HG03095 (cell line): Measurements from ENCODE around the gene SAMD4A.

ENCODE experiments used
- ATAC-seq: cut with Tn5 transposase; IDR thresholded peaks from one replicate; pipeline ENCODE4 v1.9.1; 2021; ENCODE audit warnings: moderate library complexity; ENCODE audit not compliant: unreplicated experiment

The SAMD4A gene

DNA sequence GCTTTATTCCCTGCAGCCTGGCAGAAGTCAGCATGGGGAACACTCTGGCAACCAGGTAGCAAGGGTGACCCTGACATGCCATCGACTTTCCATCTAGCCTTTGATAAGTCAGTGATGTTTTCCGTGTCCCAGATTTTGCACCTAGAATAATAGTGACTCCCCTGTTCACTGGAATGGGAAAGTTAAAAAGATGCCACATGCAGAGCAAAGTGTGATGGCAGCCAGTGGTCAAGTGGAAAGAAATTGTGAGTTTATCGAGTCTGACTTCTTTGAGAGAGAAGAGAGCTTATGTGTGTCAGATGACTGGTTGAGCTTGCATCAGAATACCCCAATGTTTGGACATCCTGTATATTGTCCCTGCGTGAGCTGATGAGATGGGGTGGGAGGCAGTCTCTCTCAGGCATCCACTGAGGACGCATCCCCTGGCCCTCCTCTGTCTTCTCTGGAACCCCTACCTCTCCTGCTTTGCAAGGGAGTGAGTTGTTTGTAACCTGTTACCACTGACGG lies 187.2 kb downstream of the SAMD4A start:
- no peak for ATAC-seq

DNA sequence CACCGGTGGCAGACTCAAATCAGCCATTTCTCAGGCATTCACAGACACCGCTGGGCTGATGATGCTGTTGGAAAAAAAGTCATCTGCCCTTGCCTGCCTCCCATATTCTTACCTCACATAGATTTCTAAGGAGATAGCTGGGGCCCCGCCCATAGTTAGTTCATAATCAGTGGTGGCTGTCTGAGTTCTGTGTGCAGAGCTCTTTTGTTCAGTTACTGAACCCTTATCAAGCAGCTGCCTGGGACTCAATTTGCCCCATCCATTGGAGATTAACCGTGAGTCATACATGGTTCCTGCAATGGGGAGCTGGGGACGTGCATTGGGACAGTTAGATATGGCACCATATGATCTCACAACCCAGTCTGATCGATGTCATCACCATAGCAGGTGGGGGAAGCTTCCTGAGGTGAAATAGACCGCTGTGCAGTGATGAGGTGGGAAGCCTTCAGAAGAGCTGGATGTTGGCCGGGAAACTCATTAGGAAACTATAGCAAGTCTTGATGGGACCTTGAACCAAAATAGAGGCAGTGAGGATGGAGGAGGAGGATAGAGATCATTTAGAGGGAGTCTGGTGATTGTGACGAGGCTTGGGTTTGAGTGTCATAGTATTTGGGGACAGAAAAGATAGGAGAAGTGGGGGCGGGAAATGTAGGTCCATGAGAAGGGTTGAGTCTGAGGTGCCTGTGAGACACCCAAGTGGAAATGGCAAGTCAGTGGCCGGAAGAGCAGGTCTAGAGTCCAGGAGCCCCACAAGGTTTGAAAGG lies 187.9 kb downstream of the SAMD4A start:
- no peak for ATAC-seq

DNA sequence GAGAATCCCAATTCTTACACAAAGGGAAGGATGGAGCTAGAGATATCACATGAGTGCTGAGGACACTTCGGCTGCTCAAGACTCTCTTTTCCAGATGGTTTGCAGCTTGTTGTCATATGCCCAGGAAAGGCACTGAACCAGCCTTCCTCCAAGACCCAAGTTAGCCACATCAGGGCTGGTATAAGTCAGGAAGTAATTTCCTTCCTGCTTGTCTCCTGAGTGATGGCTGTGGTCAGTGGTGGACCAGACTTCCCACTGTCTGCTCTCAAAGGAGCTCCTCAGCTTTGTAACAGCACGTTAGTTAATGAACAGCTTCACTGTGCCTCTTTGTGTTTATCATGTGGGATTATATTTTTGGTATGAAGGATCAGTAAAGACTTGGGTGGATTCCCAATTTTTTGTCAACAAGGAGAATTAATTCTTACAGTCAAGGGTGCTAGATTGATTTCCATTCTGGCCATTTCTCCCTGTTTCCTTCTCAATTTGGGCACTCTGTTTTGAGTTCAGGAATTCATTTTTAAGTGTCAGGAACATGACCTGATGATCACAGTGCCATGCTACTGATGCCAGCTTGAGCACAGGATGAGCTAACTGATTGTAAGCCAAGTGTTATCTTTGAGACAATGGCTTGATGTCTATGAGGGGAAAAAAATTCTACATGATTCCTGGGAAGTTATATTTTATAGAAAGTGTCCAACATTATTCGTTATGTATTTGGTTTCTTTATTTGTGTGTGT lies 189.9 kb downstream of the SAMD4A start:
- ATAC-seq = no peak

DNA sequence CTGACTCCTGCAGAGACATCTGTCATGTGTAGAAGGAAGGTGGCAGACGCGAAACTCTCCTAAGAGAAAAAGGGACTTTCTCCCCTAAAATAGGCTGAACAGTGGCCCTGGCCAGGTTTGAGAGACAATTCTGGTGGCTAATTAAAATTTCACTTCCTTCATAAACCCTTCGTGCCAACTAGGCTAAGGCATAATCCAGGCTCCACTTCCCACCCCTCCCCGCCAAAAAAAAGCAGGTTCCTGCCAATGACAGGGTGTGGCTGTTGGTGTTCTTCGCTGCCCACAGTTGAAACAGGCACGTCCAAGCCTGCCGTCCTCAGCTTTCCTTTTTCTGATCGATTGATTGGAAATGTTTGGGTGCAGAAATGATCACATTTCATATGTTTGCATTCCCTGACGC lies 191.1 kb downstream of the SAMD4A start:
- ATAC-seq = no peak

DNA sequence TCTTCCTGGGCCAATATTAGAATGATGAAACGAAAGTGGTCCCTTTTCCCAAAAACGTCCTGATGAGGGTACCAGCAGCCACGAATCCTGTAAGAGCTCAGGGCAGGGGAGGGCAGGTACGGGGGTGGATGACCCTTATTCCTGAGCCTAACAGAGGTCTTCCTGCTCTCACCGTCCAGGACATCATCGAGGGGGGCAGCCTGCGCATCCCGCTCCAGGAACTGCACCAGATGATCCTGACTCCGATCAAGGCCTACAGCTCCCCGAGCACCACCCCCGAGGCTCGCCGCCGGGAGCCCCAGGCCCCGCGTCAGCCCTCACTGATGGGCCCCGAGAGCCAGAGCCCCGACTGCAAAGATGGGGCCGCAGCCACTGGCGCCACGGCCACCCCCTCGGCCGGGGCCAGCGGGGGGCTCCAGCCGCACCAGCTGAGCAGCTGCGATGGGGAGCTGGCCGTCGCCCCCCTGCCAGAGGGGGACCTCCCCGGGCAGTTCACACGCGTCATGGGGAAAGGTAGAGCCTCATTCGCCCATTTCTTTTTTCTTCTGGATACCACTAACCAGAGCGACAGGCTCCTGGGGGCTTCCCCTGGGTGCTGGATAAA lies 193.2 kb downstream of the SAMD4A start:
- no peak for ATAC-seq

DNA sequence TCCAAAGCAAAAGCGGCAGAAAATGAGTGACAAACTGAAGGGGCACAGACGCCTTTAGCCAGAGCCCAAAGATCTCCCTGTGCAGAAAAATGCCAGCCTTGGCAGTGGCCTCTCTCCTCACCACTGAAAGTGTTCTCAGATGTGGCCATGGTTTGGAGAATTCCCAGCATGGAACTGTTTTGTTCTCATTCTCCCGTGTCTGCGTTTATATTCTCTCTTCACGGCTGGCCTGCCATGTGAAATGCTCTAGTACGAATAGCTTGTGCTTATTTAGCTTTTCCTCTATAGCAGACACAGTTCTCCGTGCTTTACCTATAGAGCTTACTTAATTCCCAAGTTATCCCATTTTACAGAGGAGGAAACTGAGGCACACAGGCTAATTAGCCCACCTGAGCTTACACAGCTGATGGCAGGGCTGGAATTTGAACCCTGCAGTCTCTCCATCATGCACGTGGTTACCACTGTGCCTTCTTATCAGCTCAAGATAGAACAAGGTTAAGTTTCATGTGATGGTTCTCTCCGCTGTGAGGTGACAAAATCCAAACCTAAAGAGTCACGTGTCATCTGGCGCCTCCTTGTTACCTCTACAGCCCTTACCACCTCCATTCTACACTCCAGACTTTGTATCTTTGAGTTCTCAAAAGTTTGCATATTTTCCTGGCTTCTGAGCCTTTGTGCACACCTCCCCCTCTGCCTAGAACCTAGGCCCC lies 194.1 kb downstream of the SAMD4A start:
- no peak for ATAC-seq

DNA sequence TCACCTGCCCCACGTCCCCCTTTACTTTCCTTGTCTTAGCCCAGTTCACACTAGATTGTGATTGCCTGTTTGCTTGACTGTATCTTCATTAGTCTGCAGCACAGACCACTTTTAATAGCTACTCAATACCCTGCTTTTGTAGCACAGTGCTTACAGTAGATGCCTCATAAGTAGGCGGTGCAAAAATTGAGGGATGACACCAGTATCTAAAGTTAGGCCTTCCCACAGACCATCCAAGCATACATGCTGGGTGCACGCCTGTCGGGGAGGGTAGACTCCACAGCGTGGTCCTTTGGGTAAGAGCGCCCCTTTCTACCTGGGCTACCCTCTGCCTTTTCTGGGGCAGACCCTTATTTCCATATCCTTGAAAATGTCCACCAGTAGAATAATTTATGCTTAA lies 194.9 kb downstream of the SAMD4A start:
- no peak for ATAC-seq

DNA sequence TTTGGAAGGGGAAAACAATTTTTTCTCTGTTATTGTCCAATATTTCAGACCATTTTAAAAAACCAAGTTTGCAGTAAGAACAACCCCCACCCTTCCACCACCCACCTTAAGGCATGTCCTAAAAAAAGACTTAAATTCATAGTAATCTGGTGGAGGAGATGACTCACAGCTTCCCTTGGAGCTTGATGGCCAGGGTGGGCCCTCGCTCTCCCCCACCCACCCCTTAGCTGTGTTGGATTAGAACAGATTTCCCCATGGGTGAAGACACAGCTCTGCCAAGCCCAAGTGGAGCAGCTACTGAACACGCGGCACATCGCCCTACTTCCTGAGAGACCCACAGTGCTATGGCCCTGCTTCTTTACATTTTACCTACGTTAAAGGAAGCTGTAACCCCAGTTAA lies 195.4 kb downstream of the SAMD4A start:
- no peak for ATAC-seq

DNA sequence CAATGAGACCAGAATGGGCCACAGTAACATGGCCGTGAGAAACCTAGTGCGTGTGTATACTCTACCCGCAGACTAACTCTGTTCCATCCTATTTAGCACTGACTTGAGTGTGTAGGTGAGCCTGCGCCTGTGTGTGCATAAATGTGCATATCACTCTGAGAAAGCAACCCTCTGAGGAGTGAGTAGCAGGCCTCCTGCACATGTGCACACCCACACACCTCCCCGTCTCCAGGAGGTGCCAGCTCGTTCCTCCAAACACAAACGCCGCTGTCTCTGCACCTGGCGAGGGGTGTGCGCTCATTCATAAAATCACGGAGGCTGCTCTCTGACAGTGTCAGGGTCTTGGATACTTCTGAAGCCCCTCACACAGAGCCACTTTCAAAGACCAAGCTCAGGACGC lies 196.8 kb downstream of the SAMD4A start:
- no peak for ATAC-seq

DNA sequence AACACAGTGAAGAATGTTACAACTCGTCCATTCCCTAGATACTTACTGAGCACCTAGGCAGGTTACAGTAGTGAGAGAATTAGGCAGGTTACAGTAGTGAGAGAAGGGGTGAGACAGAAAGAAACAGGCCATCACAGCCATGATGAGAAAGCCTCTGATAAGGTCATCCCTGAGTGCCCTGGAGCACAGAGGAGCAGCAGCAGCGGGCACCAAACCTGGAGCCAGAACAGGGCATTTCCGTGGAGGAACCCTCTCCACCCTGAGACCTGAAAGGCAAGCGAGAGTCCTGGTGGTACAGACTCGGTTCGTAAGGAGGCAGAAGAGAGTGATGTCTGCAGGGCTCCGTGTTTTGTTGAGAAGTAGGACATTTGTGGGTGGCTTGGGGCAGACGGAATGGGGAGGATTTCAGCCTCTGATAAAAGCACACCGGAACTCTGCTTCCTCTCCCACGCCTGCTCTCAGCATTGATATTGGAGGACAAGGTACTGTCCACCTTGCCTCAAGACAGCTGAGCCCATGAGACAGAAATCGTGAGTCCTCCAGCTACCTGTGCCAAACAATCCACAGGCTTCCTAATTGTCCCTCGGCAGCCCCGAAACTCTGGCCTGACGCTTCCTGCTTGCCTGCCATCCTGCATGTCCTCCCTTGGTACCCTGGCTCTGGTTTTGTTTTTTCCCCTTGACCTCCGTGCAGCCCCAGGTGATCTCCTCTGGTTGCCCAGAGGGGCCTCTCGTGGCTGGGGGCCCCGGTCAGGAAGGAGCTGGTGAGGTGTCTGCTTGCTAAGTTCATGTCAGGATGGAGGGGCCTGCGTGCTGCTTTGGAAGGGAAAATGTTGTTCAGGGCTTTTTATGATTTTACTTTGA lies 199.6 kb downstream of the SAMD4A start:
- no peak for ATAC-seq

DNA sequence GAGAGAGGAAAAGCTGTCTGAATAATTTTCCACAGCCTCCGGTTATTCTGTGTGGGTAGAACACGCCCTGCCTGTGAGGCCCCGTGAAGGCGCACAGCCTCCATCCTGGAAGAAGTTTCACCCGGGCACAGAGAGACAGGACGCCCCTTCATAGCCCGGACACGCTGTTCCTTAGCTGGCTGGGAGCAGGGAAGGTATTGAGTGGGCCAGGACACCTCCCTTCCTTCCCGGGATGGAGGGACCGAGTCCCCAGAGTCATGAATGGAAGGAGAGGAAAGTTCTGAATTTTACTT lies 200.2 kb downstream of the SAMD4A start:
- no peak for ATAC-seq

DNA sequence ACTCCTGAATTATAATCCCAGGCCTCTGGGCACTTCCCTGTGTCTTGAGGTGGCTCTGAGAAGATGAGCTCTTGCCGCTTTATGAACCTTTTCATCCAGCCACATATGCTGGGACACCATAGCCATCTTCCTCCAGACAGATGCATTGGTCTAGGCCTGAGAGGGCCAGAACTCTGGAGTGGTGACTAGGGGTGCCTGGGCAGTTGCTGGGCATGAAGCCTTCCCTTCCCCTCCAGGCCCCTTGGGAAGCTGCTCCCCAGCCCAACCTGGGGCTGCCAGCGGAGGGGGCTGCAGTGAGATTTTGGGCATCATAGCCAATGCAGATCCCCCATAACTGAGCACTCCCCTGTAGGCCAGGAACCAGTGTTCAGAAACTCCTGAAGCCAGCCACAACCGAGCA lies 200.5 kb downstream of the SAMD4A start:
- no peak for ATAC-seq

DNA sequence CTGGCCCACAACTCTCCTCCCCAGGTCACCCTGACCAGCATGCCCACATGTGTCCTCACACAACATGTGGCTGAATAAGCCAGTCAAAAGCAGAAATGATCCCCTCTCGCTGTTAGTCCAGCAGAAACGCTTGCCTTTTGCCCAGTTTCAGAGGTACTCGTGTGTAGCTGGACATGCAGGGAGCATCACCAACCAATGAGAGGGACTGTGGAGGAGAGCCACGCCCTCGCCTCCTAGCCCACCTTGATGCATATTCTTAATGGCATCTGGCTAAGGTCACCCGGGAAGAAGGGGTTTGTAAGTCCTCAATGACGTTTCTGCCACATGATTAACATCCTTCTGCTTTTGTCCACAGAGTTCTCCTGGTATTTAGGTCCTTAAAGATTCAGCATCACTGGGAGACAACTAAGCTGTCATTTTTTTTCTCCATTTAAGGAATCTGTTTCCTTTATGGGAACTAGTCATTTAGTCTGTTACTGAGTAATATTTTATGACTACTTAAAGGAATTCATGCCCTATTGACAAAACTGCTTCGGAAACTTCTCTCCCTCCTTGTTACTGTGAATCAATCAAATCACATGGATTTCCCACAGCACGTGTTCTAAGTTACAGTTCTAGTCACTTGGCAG lies 201.7 kb downstream of the SAMD4A start:
- ATAC-seq = no peak

DNA sequence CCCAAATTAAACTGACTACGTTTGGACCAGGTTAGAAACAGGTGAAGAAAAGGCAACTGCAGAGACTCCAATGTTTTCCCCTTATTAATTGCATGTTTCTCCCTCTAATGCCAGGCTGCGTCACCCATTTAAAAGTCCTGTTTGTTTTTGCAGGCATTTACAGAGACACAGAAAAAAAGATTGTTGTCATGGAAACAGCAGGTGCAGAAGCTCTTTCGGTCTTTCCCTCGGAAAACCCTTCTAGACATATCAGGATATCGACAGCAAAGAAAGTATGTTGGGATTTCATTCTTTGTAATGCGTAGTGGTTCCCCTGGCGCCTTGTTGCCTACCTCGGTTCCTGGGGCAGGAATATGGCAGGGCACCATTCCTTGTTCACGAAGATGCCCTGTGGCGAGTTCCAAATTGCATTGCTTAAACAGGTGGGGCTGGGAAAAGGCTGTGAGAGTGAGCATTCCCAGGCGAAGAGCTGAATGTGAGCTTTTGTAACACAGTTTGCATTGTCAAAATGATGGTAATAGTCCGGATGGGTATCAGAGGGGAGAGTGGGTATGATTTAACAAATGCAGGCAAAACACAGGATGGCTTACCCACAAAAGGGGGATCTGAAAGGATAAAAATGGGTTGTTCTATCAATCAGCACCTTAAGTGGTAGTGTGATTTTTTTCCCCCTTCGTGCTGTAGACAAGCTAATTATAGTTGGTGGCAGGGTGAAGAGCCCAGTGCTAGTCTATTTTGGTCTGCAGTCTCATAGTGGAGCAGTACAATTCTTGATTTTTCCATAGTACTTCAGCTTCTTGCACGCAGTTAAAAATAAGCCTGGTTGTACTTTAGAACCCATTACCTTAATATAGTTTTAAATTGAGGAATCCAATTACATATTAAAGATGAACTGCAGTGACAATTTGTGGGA lies 203.3 kb downstream of the SAMD4A start:
- no peak for ATAC-seq

DNA sequence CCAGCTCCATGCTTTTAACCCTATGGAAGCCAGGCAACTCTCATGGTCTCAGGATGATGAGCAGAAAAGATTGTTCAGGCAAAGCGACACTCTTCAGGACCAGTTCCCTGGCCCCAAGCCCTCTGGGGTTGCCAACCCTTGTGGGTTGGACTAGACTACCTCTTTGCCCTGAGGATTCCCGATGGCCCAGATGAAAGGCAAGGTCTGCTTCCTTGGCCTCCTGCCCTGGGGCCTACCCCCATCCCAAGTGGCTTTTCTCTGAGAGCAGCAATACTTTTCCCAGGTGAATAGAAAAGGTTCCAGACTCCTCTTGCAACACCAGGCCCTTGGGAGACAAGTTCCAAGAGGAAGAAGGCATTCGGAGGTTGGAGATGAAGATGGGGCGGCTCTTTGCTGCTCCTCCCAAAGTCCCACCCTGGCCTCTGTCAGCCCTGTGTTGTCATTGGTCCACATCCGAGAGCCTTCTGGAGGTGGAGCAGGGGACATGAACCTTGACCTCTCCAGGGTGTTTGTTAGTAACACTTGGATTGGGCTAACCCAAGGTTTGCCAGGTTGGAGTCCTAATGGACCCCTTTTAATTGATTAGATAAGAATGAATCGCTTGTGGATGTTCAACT lies 204.6 kb downstream of the SAMD4A start:
- no peak for ATAC-seq

DNA sequence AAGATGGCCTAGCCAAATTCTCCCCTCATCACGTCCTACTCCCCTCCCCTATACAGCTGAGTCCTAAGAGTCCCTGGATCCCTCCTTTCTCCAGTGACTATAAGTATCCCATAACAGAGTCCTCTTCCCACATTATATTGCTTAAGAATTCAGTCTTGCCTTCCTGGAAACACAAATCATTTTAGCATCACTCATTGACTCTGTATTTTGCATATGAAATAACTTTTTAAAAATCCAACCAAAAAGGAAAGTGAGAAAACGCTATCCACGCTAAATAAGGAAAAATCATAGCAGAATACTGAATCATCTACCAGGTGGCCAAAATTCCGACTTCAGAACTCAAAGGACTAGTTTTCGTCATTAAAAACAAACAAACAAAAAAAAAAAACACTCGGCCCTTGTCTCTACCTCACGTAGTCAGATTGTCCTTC lies 205.5 kb downstream of the SAMD4A start:
- ATAC-seq = no peak

DNA sequence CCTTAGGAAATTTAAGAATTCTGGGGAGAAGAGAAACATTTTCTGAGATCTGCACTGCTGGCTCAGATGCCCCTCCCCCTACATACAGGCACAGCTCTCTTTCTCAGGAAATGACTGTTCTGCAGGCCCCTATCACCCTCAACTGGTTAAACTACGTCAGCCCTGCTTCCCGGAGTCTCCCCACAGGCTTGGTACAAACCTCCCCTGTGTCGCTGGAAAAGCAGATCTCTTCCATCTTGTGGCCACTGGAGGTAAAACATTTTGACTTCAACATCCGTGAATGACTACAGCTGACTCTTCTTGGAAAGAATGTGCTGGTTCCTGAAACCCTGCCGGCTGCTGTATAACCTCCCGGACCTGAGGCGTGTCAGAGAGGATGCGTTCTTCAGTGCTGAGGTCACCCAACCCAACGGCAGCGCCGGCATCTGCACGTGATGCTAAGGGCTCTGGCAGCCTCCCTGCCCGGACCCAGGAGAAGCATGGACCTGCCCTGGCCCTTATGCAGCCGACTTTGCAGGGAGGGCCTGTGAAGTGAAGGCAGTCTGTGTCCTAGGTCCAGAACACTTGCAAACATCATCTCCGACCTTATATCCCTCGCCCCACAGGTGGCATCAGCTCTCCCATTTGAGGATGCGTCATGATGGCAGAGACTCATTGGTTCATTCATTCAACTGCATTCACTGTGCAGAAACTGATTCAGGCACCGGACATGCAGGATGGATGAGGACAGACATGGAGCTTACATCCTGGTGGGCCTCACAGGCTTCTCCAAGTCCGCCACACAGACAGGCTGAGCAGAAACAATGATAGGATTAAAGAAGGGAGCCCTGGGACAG lies 206.5 kb downstream of the SAMD4A start:
- ATAC-seq = peak; percentile 50

DNA sequence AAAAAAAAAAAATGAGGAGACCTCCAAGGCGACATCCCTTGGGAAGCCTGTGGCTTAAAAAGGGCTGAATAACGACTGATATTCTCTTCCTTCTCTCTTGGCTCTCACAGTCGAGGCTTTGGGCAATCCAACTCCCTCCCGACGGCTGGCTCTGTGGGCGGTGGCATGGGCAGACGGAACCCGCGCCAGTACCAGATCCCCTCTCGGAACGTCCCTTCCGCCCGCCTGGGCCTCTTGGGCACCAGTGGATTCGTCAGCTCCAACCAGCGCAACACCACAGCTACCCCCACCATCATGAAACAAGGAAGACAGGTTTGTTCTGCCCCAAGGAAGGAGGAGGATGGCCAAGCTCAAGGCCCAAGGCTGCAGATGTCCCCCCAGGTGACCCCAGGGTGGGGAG lies 207.9 kb downstream of the SAMD4A start:
- no peak for ATAC-seq
